GM12872 (cell line): ENCODE measurements around the gene CRACDL.

ENCODE experiments used
- CTCF ChIP-seq: IDR thresholded peaks from 3 replicates; pipeline ENCODE4 v1.5.1; 2011; ENCODE audit warnings: low read depth, mild to moderate bottlenecking, low read length, moderate library complexity; ENCODE audit not compliant: insufficient read depth

The CRACDL gene

GRCh38 chr2:98818164-98818563 is 117.9 kb downstream of the CRACDL start:
- no peak for TF ChIP-seq CTCF

DNA sequence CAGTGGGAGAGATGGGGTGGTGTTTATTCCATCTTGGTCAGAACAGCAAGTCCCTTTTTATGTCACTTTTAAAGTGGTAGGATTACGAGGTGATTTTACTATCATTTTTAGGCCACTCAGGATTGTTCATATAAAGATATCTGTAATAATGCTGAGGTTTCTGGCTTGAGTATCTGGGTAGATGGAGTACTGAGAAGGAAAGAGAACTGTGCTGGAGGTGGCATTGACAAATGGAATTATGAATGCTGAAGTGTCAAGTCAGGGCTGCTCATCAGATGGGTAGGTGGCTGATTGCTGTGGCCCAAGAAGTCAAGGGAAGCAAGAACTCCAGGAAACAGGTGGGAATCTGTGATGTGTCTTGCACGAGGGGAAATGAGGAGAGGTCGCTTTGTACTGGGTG is 119.7 kb downstream of the CRACDL start:
- no peak for TF ChIP-seq CTCF

GRCh38 chr2:98815795-98816194 is 120.2 kb downstream of the CRACDL start:
- TF ChIP-seq CTCF, result no peak

DNA sequence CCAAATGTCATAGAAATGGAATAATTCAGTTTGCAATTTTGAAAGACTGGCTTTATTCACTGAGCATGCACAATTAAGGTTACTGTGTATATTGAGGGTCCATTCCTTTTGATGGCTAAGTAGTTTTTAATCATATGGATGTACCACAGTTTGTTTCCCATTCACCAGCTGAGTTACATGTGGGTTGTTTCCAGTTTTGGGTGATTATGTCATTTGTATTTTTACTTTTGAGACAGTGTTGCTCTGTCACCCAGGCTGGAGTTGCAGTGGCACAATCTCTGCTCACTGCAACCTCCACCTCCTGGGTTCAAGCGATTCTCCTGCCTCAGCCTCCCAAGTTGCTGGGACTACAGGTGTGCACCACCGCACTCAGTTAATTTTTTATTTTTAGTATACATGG is 124.3 kb downstream of the CRACDL start:
- no peak for TF ChIP-seq CTCF

- no peak for TF ChIP-seq CTCF
Observed at GRCh38 chr2:98810588-98810928, 125.5 kb downstream of the CRACDL start.

- TF ChIP-seq CTCF, result no peak
Observed at GRCh38 chr2:98809878-98810587, 126.0 kb downstream of the CRACDL start.

GRCh38 chr2:98809116-98809515 is 126.9 kb downstream of the CRACDL start:
- no peak for TF ChIP-seq CTCF

GRCh38 chr2:98808546-98808945 is 127.5 kb downstream of the CRACDL start:
- TF ChIP-seq CTCF, result no peak
